ENCODE data around the gene TSPAN6. TPM values are rescaled to one million over a fixed set of nuclear protein-coding genes. Genes with fewer than 3 reads are reported as not detected.

The TSPAN6 gene
- total RNA-seq, 1 experiment from 2014 or later, result 40.2 TPM

DNA sequence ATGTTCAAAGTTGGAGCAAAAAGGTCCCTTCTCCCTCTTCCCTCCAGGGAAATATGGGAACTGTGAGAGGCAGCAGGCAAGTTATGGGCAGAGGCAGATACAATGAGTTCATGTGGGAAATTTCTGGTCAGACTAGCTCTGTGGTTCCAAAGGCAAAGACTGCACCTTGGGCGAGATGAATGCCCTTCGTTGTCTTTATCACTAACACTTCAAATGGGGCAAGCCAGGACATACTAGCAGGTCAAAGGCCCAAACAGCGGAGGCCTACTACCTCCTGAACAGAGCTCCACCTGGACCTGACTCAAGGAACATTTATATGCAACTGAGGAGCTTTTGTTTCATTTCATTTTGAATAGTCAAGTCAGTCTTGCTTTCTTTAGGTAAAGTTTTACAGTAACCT lies 36.4 kb upstream of the TSPAN6 start:
- no TSS peak for BruUV-seq (replicated peaks)
- H3K36me3 ChIP-seq (ENCODE audit: insufficient read depth, low read length, poor library complexity, severe bottlenecking), result no peaks in the 10 kb centered on the region
- no peaks in the 10 kb centered on the region for H3K27me3 ChIP-seq (replicated peaks; ENCODE audit: insufficient read depth, low read depth, low read length, poor library complexity)
- H3K27ac ChIP-seq (ENCODE audit: low read depth, low read length, poor library complexity, severe bottlenecking), result no peak overlapping the region
- no peaks in the 10 kb centered on the region for H3K4me1 ChIP-seq (ENCODE audit: insufficient read depth, low read length, poor library complexity, severe bottlenecking)
- TF ChIP-seq EZH2 (IDR thresholded peaks at IDR 0.05; ENCODE audit: borderline replicate concordance, low read depth, low read length, poor library complexity, severe bottlenecking) (no peak), CTCF (conservative IDR thresholded peaks at IDR 0.05; ENCODE audit: low read depth, low read length) (no peak)
- H3K9me3 ChIP-seq (ENCODE audit: low read depth, low read length, poor library complexity, severe bottlenecking), result no peaks in the 10 kb centered on the region
- CTCF ChIA-PET, result no interaction called here
- no peak for DNase-seq (ENCODE audit: low spot score)
- H3K4me3 ChIP-seq (ENCODE audit: low read depth, low read length, poor library complexity, severe bottlenecking), result no peak overlapping the region
- POLR2A ChIA-PET (ENCODE audit: low non-redundant PET), result no interaction called here
- intact Hi-C loops (cut with micrococcal nuclease; ENCODE audit: unreplicated experiment), result loop anchor here (5.0 kb wide), 1 partner anchor 614 kb away; no protein-coding TSS in a partner anchor

- DNase-seq (ENCODE audit: low spot score), result no peak
- CTCF ChIA-PET, result no interaction called here
- Histone ChIP-seq H3K4me1 (ENCODE audit: insufficient read depth, low read length, poor library complexity, severe bottlenecking) (no peaks in the 10 kb centered on the region), H3K4me3 (ENCODE audit: low read depth, low read length, poor library complexity, severe bottlenecking) (no peak overlapping the region), H3K36me3 (ENCODE audit: insufficient read depth, low read length, poor library complexity, severe bottlenecking) (no peaks in the 10 kb centered on the region), H3K27ac (ENCODE audit: low read depth, low read length, poor library complexity, severe bottlenecking) (no peak overlapping the region), H3K9me3 (ENCODE audit: low read depth, low read length, poor library complexity, severe bottlenecking) (no peaks in the 10 kb centered on the region), H3K27me3 (replicated peaks; ENCODE audit: insufficient read depth, low read depth, low read length, poor library complexity) (no peaks in the 10 kb centered on the region)
- POLR2A ChIA-PET (ENCODE audit: low non-redundant PET), result no interaction called here
- no TSS peak for BruUV-seq (replicated peaks)
- TF ChIP-seq EZH2 (IDR thresholded peaks at IDR 0.05; ENCODE audit: borderline replicate concordance, low read depth, low read length, poor library complexity, severe bottlenecking), result no peak
- no peak for TF ChIP-seq CTCF (conservative IDR thresholded peaks at IDR 0.05; ENCODE audit: low read depth, low read length)
- intact Hi-C loops (cut with micrococcal nuclease; ENCODE audit: unreplicated experiment), result no loop called here
Measured at GRCh38 chrX:100663642-100664041, 27.0 kb upstream of the TSPAN6 start.

GRCh38 chrX:100662796-100663195 lies 26.2 kb upstream of the TSPAN6 start:
- ChIA-PET CTCF (no interaction called here), POLR2A (ENCODE audit: low non-redundant PET) (no interaction called here)
- TF ChIP-seq CTCF (conservative IDR thresholded peaks at IDR 0.05; ENCODE audit: low read depth, low read length), result no peak
- TF ChIP-seq EZH2 (IDR thresholded peaks at IDR 0.05; ENCODE audit: borderline replicate concordance, low read depth, low read length, poor library complexity, severe bottlenecking), result no peak
- no peaks in the 10 kb centered on the region for H3K9me3 ChIP-seq (ENCODE audit: low read depth, low read length, poor library complexity, severe bottlenecking)
- no peaks in the 10 kb centered on the region for H3K27me3 ChIP-seq (replicated peaks; ENCODE audit: insufficient read depth, low read depth, low read length, poor library complexity)
- no peak overlapping the region for H3K4me3 ChIP-seq (ENCODE audit: low read depth, low read length, poor library complexity, severe bottlenecking)
- no peaks in the 10 kb centered on the region for H3K4me1 ChIP-seq (ENCODE audit: insufficient read depth, low read length, poor library complexity, severe bottlenecking)
- H3K36me3 ChIP-seq (ENCODE audit: insufficient read depth, low read length, poor library complexity, severe bottlenecking), result no peaks in the 10 kb centered on the region
- H3K27ac ChIP-seq (ENCODE audit: low read depth, low read length, poor library complexity, severe bottlenecking), result no peak overlapping the region
- no TSS peak for BruUV-seq (replicated peaks)
- no peak for DNase-seq (ENCODE audit: low spot score)
- intact Hi-C loops (cut with micrococcal nuclease; ENCODE audit: unreplicated experiment), result no loop called here

Data from A673 (cell line).